ENCODE measurements around the gene OR51B2.

OR51B2 gene

DNA sequence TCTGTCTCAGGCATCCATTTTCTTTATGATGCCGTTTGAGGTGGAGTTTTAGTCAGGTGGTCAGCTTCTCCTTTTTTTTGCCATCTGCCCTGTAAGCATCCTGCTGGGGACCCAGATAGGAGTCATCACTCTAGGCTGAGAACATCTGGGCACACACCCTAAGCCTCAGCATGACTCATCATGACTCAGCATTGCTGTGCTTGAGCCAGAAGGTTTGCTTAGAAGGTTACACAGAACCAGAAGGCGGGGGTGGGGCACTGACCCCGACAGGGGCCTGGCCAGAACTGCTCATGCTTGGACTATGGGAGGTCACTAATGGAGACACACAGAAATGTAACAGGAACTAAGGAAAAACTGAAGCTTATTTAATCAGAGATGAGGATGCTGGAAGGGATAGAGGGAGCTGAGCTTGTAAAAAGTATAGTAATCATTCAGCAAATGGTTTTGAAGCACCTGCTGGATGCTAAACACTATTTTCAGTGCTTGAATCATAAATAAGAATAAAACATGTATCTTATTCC is 43.5 kb downstream of the OR51B2 start:
- DNase-seq, result peak; percentile 1

DNA sequence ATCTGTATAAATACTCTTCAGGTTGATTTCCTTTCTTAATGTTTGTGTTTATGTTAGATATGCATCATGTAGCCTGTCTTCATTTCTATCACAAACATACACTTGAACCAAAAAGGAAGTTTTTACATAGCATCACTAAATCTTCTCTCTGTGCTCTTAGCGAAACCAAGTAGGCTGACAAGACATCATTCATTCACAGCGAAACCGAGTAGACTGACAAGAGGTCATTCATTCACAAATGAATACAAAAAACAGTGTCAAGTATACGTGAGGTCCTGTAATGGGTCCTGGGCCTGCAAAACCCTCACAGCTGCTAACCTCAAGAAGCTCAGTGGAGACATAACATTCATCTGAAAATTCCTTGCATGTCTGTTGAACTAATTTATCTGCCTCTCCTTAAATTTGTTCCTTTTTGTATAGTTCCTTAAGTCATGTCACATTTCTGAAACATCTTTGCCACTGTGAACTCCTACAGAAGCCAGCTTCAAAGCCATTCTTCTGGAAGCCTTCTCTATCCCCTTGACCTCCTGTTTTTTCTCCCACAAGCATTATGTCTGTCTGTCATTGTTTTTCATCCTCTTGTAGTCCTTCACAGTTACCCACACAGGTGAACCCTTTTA is 44.5 kb downstream of the OR51B2 start:
- no peak for DNase-seq

GRCh38 chr11:5277807-5278382 is 46.2 kb downstream of the OR51B2 start:
- DNase-seq, result no peak

- DNase-seq, result no peak
These were observed 47.4 kb downstream of the OR51B2 start for GRCh38 chr11:5276697-5277096.

- DNase-seq, result no peak
These were observed 48.6 kb downstream of the OR51B2 start for GRCh38 chr11:5275369-5276110.

- no peak for DNase-seq
These were observed 49.7 kb downstream of the OR51B2 start for GRCh38 chr11:5274395-5274794.
